OCI-LY1 (cell line): ENCODE data around the gene HERPUD1.

Experiments
- EZH2 ChIP-seq: fragments of 200-600 bp; sonication (generic), shearing (Covaris generic); IDR thresholded peaks from 2 replicates; pipeline ENCODE4 v1.8.0; 2017; ENCODE audit warnings: borderline replicate concordance, mixed run types, mild to moderate bottlenecking, antibody characterized with exemption, low read length, moderate library complexity, mixed read lengths
- TF ChIP-seq, protein P1 (sequence below): fragments of 200-600 bp; sonication (generic), shearing (Covaris generic); IDR thresholded peaks from 2 replicates; pipeline ENCODE4 v1.5.1; 2017; ENCODE audit warnings: mild to moderate bottlenecking, antibody characterized with exemption, low read length, moderate library complexity, mixed read lengths

DNA sequence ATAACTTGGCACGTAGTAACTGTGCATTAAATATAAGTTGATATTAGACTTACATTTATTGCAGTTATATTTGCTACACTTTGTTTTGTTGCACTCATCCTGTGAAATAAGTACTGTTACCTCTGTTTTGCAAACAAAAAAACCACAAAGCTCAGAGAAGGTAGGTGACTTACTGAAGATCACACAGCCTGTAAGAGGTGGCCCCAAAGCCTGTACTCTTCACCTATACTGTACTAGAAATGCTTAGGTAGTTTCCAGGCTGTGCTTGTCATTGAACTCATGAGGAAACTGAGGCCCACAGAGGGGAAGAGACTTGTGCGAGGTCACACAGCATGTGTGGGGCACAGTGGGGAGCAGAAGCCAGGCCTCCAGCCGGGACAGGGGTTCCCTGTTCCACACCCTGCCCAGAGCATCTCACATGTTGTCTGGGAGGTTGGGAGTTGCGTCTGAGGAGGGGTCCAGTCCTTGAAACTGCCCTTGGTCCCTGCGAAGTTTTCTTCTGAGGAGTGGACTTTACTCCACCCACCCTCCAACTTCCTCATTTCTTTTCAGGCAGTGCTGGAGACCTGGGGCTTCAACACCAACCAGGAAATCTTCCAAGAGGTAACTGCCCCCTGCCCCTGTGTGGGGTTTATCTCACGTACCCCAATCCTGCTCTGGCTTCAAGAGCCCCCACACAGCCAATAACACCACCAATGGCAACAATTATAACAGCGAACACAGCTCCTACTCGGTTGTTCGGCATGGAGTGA is 42.8 kb downstream of the HERPUD1 start:
- TF ChIP-seq, protein P1, sequence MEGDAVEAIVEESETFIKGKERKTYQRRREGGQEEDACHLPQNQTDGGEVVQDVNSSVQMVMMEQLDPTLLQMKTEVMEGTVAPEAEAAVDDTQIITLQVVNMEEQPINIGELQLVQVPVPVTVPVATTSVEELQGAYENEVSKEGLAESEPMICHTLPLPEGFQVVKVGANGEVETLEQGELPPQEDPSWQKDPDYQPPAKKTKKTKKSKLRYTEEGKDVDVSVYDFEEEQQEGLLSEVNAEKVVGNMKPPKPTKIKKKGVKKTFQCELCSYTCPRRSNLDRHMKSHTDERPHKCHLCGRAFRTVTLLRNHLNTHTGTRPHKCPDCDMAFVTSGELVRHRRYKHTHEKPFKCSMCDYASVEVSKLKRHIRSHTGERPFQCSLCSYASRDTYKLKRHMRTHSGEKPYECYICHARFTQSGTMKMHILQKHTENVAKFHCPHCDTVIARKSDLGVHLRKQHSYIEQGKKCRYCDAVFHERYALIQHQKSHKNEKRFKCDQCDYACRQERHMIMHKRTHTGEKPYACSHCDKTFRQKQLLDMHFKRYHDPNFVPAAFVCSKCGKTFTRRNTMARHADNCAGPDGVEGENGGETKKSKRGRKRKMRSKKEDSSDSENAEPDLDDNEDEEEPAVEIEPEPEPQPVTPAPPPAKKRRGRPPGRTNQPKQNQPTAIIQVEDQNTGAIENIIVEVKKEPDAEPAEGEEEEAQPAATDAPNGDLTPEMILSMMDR: no peak
- no peak for TF ChIP-seq EZH2
